ENCODE measurements around the gene RSPH4A. TPM values are rescaled to one million over a fixed set of nuclear protein-coding genes. Genes with fewer than 3 reads are reported as not detected.

The RSPH4A gene
- total RNA-seq, 1 donor from 2014 or later, result 6.3 TPM

- no peak overlapping the region for H3K4me3 Mint-ChIP-seq (ENCODE audit: low read depth)
- peaks cover 7% of the 10 kb centered on the region for H3K36me3 Mint-ChIP-seq (ENCODE audit: insufficient read depth)
- no peak for DNase-seq (ENCODE audit: low spot score, unreplicated experiment)
- TF ChIP-seq CTCF (IDR thresholded peaks at IDR 0.05; ENCODE audit: unreplicated experiment), result no peak
- peaks cover 1% of the 10 kb centered on the region for H3K4me1 Mint-ChIP-seq (ENCODE audit: low read depth)
- H3K27me3 Mint-ChIP-seq, result no peaks in the 10 kb centered on the region
- no peaks in the 10 kb centered on the region for H3K9me3 Mint-ChIP-seq (ENCODE audit: low read depth)
- H3K27ac Mint-ChIP-seq, result no peak overlapping the region
These were observed 37.1 kb upstream of the RSPH4A start for GRCh38 chr6:116579143-116579542.

- no peak overlapping the region for H3K27ac Mint-ChIP-seq
- TF ChIP-seq CTCF (IDR thresholded peaks at IDR 0.05; ENCODE audit: unreplicated experiment), result no peak
- peaks cover 1% of the 10 kb centered on the region for H3K4me1 Mint-ChIP-seq (ENCODE audit: low read depth)
- peaks cover 10% of the 10 kb centered on the region for H3K36me3 Mint-ChIP-seq (ENCODE audit: insufficient read depth)
- no peaks in the 10 kb centered on the region for H3K27me3 Mint-ChIP-seq
- DNase-seq (ENCODE audit: low spot score, unreplicated experiment), result no peak
- H3K9me3 Mint-ChIP-seq (ENCODE audit: low read depth), result no peaks in the 10 kb centered on the region
- H3K4me3 Mint-ChIP-seq (ENCODE audit: low read depth), result no peak overlapping the region
These were observed 36.1 kb upstream of the RSPH4A start for GRCh38 chr6:116580198-116580597.

- no peak for DNase-seq (ENCODE audit: low spot score, unreplicated experiment)
- TF ChIP-seq CTCF (IDR thresholded peaks at IDR 0.05; ENCODE audit: unreplicated experiment), result no peak
- Mint-ChIP-seq H3K36me3 (ENCODE audit: insufficient read depth) (peaks cover 15% of the 10 kb centered on the region), H3K4me3 (ENCODE audit: low read depth) (no peak overlapping the region), H3K4me1 (ENCODE audit: low read depth) (no peaks in the 10 kb centered on the region), H3K27ac (no peak overlapping the region), H3K9me3 (ENCODE audit: low read depth) (no peaks in the 10 kb centered on the region), H3K27me3 (no peaks in the 10 kb centered on the region)
These were observed 30.0 kb upstream of the RSPH4A start for GRCh38 chr6:116586276-116586675.

GRCh38 chr6:116586738-116587137 lies 29.5 kb upstream of the RSPH4A start:
- Mint-ChIP-seq H3K27me3 (no peaks in the 10 kb centered on the region), H3K36me3 (ENCODE audit: insufficient read depth) (peaks cover 16% of the 10 kb centered on the region), H3K9me3 (ENCODE audit: low read depth) (no peaks in the 10 kb centered on the region), H3K27ac (no peak overlapping the region), H3K4me3 (ENCODE audit: low read depth) (no peak overlapping the region), H3K4me1 (ENCODE audit: low read depth) (no peaks in the 10 kb centered on the region)
- no peak for DNase-seq (ENCODE audit: low spot score, unreplicated experiment)
- TF ChIP-seq CTCF (IDR thresholded peaks at IDR 0.05; ENCODE audit: unreplicated experiment), result no peak

GRCh38 chr6:116595247-116595646 lies 21.0 kb upstream of the RSPH4A start:
- H3K27me3 Mint-ChIP-seq, result no peaks in the 10 kb centered on the region
- no peak for DNase-seq (ENCODE audit: low spot score, unreplicated experiment)
- no peaks in the 10 kb centered on the region for H3K4me1 Mint-ChIP-seq (ENCODE audit: low read depth)
- peaks cover 15% of the 10 kb centered on the region for H3K36me3 Mint-ChIP-seq (ENCODE audit: insufficient read depth)
- no peak overlapping the region for H3K27ac Mint-ChIP-seq
- no peak for TF ChIP-seq CTCF (IDR thresholded peaks at IDR 0.05; ENCODE audit: unreplicated experiment)
- H3K4me3 Mint-ChIP-seq (ENCODE audit: low read depth), result no peak overlapping the region
- no peaks in the 10 kb centered on the region for H3K9me3 Mint-ChIP-seq (ENCODE audit: low read depth)
